GM19324 (cell line): ENCODE results near the gene ANGPTL2.

Experiments used
- ATAC-seq: cut with Tn5 transposase; IDR thresholded peaks from one replicate; pipeline ENCODE4 v1.9.1; 2021; ENCODE audit warnings: mild to moderate bottlenecking, moderate library complexity; ENCODE audit not compliant: unreplicated experiment, low FRiP score

Gene ANGPTL2

DNA sequence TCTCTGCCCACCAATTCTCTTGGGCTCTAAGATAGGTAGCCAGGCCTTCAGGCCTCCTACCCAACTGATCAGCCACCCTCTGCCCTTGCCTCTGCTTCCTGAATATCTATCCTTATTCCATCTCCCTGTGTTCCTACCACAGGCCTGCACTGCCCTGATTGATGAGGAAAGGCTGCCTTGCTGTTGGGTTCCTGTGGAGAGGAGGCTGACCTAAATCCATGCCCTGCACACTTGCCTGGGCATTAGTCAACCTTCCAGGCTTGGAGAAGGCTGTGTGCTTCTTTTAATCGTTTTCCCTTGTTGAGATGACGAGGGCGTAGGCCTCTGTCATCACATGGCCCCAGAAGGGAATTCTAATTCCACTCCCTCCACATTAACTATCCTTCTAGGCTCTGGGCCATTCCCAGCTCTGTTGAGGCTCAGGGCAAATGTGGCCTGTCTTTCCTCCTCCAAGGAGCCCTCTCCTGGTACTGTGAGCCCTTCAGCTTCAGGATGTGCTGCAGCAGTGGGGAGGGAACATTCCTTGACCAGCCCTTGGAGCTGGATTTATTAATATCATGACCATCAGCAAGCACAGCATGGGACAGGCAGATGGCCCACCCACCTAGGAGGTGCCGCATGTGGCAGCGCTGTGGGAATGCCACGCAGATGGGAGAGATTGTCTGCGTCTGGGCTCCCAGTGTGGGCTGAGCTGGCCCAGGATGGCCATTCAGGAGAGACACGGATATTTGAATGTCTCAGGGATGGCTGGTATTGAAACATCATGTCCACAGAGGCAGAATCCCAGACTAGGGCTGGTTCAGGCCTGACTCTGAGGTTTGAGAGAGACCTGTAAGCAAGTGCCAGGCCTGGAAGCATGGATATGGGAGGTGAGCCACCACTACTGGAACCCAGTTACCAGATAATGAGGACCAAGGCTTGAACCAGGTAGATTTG, 40.9 kb downstream of the ANGPTL2 start:
- no peak for ATAC-seq

GRCh38 chr9:127079446-127080140, 42.8 kb downstream of the ANGPTL2 start:
- no peak for ATAC-seq

DNA sequence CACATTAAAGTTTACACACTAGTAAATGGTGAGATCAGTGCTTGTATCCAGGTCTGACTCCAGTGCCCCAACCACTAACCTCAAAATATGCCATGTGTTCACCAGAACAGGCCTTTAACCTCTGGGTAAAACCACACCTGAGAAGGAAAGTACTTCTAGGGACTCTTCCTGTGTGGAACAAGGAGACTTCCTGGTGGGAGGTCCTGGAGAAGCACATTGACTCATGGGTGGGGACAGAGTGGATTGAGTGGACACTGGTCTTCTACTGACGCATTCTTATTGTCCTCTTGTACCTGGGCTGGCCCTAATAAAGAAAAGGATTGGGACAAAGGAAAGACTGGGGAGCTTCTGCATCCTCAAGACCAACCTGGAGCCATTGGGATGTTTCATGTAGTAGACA, 43.4 kb downstream of the ANGPTL2 start:
- ATAC-seq, result no peak

GRCh38 chr9:127078336-127078735, 44.1 kb downstream of the ANGPTL2 start:
- ATAC-seq, result no peak

- no peak for ATAC-seq
These were observed 44.8 kb downstream of the ANGPTL2 start for GRCh38 chr9:127077644-127077946.

- ATAC-seq, result no peak
These were observed 45.4 kb downstream of the ANGPTL2 start for GRCh38 chr9:127076860-127077643.

DNA sequence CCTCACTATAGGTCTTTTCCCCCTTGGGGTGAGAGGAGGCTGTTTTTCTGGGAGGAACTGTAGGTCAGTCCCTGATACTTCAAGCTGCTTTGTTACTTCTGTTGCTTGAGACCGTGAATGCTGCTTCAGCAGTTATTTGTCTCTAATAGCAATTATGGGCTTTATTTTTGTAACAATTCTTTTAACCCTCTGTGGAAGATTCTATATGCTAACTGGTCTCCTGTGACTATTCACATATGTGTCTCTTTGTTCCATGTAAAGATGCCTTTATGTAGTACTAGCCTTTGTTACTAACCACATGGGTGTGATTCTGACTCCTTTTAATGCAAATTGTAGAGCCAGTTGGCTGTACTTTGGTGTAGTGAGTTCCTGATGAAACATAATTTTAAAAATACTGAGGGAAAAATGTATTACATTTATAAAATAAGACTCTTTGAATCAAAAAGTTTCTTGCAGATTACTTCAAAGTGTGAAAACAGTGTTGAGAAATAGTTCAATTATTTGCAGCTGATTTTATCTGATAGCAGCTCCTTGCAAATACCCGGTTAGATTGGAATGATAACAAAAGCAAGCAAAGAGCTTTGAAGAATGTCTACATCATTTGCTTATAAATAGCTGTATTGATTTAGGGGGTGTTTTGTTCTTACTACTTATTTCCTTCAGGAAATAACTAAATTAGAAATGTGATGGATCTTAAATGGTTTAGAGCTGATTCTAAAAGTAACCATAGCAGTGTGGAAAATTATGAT, 46.6 kb downstream of the ANGPTL2 start:
- no peak for ATAC-seq

DNA sequence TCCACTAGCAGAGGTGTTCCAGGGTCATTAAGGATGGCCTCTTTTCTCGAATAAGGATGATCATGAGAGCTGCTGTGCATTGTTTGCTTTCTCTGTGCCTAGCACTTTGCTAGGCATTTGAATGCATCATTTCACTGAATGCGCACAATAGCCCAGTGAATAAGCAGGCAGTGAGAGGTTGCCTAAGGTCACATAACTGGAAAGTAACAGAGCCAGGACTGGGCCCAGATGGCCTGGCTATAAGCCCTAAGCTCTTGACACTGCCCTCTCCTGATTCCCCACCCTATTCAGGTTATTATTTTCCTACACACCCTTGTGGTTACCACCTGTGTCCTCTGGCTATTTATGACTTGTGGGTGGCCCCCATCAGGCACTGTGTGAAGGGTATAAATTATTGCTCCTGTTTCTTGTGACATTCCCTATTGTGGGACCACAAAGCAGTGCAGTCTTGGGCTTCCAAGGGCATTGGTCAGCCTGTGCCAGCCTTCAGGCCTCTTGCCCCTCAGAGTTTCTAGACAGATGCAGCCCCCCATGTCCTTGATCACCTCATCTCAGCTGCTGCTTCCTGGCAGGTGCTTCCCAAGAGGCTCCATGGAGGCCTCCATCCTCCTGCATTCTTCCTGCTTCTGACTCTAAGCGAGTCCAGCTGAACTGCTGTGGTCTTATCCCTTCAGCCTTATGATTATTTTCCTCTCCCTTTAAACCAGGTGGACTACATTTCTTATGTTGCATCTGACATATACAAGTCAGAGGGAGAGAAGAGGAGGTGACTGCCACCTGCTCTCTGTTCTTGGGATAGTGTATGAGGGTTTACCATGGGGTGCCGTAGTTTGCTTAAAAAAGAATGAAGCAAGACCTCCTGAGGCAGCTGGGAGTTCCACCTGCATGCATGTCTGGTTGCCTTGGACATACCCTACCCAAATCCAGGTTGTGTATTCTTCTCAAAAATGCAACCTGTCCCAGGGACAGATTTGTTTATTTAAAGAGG, 47.6 kb downstream of the ANGPTL2 start:
- ATAC-seq, result no peak

GRCh38 chr9:127067603-127068220, 54.7 kb downstream of the ANGPTL2 start:
- ATAC-seq, result no peak

GRCh38 chr9:127066851-127067136, 55.6 kb downstream of the ANGPTL2 start:
- no peak for ATAC-seq

DNA sequence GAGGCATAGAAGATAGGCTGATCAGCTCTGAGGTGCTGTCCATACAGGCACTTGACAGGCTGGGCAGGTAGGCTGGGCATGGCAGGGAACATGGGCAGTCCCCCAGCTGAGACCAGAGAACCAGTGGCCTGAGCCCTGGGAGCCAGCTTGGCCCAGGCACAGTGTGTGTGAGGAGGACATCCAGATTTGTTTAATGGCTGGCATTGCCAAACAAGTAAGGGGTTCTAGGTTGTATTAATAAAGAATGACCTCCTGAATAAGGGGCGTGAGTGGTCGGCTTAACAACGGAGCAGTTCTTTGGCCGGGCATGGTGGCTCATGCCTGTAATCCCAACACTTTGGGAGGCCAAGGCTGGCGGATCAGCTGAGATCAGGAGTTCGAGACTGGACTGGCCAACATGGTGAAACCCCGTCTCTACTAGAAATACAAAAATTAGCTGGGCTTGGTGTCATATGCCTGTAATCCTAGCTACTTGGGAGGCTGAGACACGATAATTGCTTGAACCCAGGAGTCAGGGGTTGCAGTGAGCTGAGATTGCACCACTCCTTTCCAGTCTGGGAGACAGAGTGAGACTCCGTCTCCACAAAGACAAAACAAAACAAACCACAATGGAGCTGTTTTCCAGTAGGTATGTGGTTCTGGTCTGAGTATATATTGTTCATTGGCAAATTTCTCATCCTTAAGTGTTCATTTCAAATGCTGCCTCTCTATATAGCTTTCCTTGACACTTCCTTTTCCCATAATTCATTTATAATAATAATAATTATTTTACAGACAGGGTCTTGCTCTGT, 56.2 kb downstream of the ANGPTL2 start:
- ATAC-seq, result no peak

GRCh38 chr9:127065592-127065991, 56.8 kb downstream of the ANGPTL2 start:
- no peak for ATAC-seq

- ATAC-seq, result no peak
These were observed 58.1 kb downstream of the ANGPTL2 start for GRCh38 chr9:127064335-127064734.

- no peak for ATAC-seq
These were observed 61.0 kb downstream of the ANGPTL2 start for GRCh38 chr9:127061411-127061810.

DNA sequence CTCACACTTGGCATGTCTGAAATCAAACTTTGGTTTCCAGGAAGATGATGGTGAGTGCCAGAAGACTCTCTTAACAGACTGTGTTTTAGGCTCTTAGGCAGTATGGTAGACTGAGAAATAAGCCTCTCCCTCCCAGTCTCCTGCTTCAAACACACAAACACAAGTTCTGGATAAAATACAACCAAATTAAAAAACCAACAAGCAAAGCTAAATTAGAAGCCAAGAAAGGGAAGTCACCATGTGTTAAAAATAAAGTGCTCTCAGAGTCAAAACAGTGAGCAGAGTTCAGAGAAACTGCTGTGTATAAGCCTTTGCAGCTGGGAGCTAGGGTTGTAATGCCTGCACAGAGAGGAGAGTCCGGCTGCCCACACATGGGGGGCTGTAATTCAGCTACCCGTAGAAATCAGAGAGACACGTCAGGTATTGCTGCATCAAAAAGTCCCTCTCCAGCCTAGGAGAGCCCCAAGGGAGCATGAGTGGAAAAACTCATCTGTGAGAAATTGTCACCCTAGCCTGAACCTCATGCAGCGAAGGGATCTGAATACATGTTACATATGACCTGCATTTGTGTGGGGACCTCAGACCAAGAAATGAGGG, 62.6 kb downstream of the ANGPTL2 start:
- no peak for ATAC-seq

- no peak for ATAC-seq
These were observed 63.4 kb downstream of the ANGPTL2 start for GRCh38 chr9:127059030-127059429.

DNA sequence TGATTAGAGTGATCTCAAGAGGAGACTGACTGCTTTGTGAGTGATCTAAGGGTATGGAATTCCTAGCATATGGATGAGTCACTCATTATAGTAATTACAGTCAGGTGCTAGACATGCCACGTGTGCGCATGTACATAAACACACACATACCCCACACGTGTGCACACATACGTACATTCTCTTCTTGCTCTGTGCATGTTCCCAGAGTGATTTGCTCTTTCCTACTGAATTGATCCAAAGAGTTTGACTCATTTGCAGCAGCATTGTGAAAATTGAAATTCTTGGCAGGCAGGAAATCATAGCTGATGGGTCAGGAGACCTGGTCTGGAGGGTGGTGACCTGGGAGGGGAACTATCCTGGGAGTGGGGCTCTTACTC, 63.8 kb downstream of the ANGPTL2 start:
- no peak for ATAC-seq
